PFSK-1 (cell line): ENCODE results near the gene CEL.

Source experiments
- REST ChIP-seq, 2 experiments: IDR thresholded peaks; 2 replicates each; pipeline versions ENCODE4 v1.6.1 to v1.8.0; 2011 to 2012; ENCODE audit warnings: low read depth in 2 of 2, low read length in 2 of 2, control low read depth in 1 of 2, inconsistent platforms in 1 of 2, mild to moderate bottlenecking in 1 of 2, moderate library complexity in 1 of 2; ENCODE audit not compliant: insufficient read depth in 1 of 2
- SIN3A ChIP-seq: IDR thresholded peaks from 2 replicates; pipeline ENCODE4 v1.6.1; 2012; ENCODE audit warnings: mild to moderate bottlenecking, low read length, moderate library complexity, borderline replicate concordance; ENCODE audit not compliant: insufficient read depth

DNA sequence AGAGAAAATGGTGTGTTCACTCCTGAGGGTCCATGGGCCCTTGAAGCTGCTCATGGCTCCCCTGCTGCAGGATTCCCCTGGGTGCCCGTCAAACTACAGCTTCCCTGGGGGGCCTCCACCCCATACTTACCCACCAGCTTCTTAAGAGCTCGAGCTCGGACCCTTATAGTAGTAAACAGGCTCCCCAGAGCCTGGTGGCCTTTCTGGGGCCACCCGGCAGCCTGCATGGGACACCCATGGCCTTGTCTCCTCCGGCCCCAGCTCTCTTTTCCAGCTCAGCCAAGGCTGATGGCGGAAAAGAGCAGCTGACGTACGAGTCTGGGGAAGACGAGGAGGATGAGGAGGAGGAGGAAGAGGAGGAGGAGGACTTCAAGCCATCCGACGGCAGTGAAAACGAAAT lies 4.2 kb upstream of the CEL start:
- TF ChIP-seq SIN3A, result no peak
- no peak for TF ChIP-seq REST (IDR thresholded peaks at IDR 0.05; ENCODE audit: insufficient read depth in 1 of 2, low read depth in 2 of 2, low read length in 2 of 2)
